ENCODE results near the gene ABCF1. TPM values are rescaled to one million over a fixed set of nuclear protein-coding genes. Genes with fewer than 3 reads are reported as not detected.

Gene ABCF1
- total and polyA plus RNA-seq, 9 of the 15 experiments (the other 6 are each of a cell fraction or from before 2014, with no cell fraction given), result 41.6 to 193 (median 102) TPM

GRCh38 chr6:30617565-30618269, 46.5 kb downstream of the ABCF1 start, which contains the start of gene MRPS18B (continued):
- TF ChIP-seq ZNF644 (tag; IDR thresholded peaks at IDR 0.05; ENCODE audit: low read depth) (0 out of 2 replicates have a peak, but pooled peaks have one; percentile 64), ZSCAN29 (IDR thresholded peaks at IDR 0.05) (no peak), ZNF280B (CRISPR knock-in tag; IDR thresholded peaks at IDR 0.05) (no peak), ZFP1 (CRISPR knock-in tag; IDR thresholded peaks at IDR 0.05) (0 out of 2 replicates have a peak, but pooled peaks have one; percentile 32), PHTF2 (CRISPR knock-in tag; IDR thresholded peaks at IDR 0.05) (peak; percentile 84; the same call in 1 of the 2 replicates), HBP1 (CRISPR knock-in tag; IDR thresholded peaks at IDR 0.05) (0 out of 2 replicates have a peak, but pooled peaks have one; percentile 12), ZNF324 (CRISPR knock-in tag; IDR thresholded peaks at IDR 0.05) (peak; percentile 7; the same call in 1 of the 2 replicates), PML (IDR thresholded peaks at IDR 0.05; ENCODE audit: low read length) (peak; percentile 74; the same call in 1 of the 2 replicates), ZNF3 (CRISPR knock-in tag; IDR thresholded peaks at IDR 0.05) (no peak), LEF1 (IDR thresholded peaks at IDR 0.05) (no peak), ARID2 (IDR thresholded peaks at IDR 0.05) (no peak), CBX1 (IDR thresholded peaks at IDR 0.05; ENCODE audit: low read depth) (no peak), FOXM1 (IDR thresholded peaks at IDR 0.05; ENCODE audit: low read depth) (peak; percentile 25; the same call in 1 of the 2 replicates), FOXM1 (CRISPR knock-in tag; IDR thresholded peaks at IDR 0.05; ENCODE audit: low read depth) (no peak), HDAC1 (IDR thresholded peaks at IDR 0.05) (peak; percentile 23 to 100; a peak in 2 of 4 replicates), ZNF717 (CRISPR knock-in tag; IDR thresholded peaks at IDR 0.05) (no peak), SPI1 (IDR thresholded peaks at IDR 0.05; ENCODE audit: borderline replicate concordance, low read depth, low read length) (no peak), ZC3H11A (IDR thresholded peaks at IDR 0.05; ENCODE audit: low read depth, low read length) (no peak), PHF8 (IDR thresholded peaks at IDR 0.05; ENCODE audit: borderline replicate concordance, low read length) (peak; percentile 80), FOXJ2 (tag; IDR thresholded peaks at IDR 0.05) (no peak), BCL6 (CRISPR knock-in tag; IDR thresholded peaks at IDR 0.05) (no peak; the same call in 1 of the 2 replicates), KDM2B (CRISPR knock-in tag; IDR thresholded peaks at IDR 0.05) (peak; percentile 19; the same call in 1 of the 2 replicates), KLF16 (IDR thresholded peaks at IDR 0.05) (no peak), FOXJ3 (CRISPR knock-in tag; IDR thresholded peaks at IDR 0.05) (no peak), ZNF212 (CRISPR knock-in tag; IDR thresholded peaks at IDR 0.05) (no peak), CBX5 (IDR thresholded peaks at IDR 0.05; ENCODE audit: borderline replicate concordance, low read depth) (no peak), ZBED1 (IDR thresholded peaks at IDR 0.05) (0 out of 2 replicates have a peak, but pooled peaks have one; percentile 20)

All from K562 (cell line).